HEK293 (cell line): Measurements from ENCODE around the gene CCND1.

Experiments used
- CTCF ChIA-PET: fragments of 350-600 bp; formaldehyde crosslinking; extraction: SDS; loops from one replicate; lab custom pipeline; 2021; ENCODE audit warnings: antibody characterized with exemption; lab: Yijun Ruan, JAX
- POLR2A ChIA-PET: fragments of 300-600 bp; formaldehyde crosslinking; extraction: SDS; loops from one replicate; lab custom pipeline; 2020; ENCODE audit warnings: antibody characterized with exemption, inconsistent platforms; lab: Yijun Ruan, JAX
- H3K27ac ChIP-seq: fragments of 200-500 bp; sonication (Bioruptor generic); 2 replicates; pipeline ENCODE4 v1.5.1; 2014; ENCODE audit warnings: low read depth, low read length, control low read depth, inconsistent platforms; ENCODE audit errors: extremely low read depth
- H3K36me3 ChIP-seq, 2 experiments: fragments of 200-500 bp in 1 of 2; sonication (Bioruptor generic) in 1 of 2; 1 replicate in 1 of 2; 2 replicates in 1 of 2; pipeline ENCODE4 v1.5.1; 2014 to 2017; ENCODE audit warnings: inconsistent platforms in 2 of 2, low read length in 2 of 2; ENCODE audit not compliant: control insufficient read depth in 2 of 2, insufficient read depth in 1 of 2
- H3K4me1 ChIP-seq: fragments of 200-500 bp; sonication (Bioruptor generic); 2 replicates; pipeline ENCODE4 v1.5.1; 2014; ENCODE audit warnings: mild to moderate bottlenecking, low read length, inconsistent platforms; ENCODE audit not compliant: control insufficient read depth, insufficient read depth
- H3K4me3 ChIP-seq: 2 replicates; pipeline ENCODE4 v1.5.1; 2011; ENCODE audit warnings: low read depth, mild to moderate bottlenecking, control low read depth, low read length, moderate library complexity
- H3K9me3 ChIP-seq: fragments of 200-500 bp; sonication (Bioruptor generic); 2 replicates; pipeline ENCODE4 v1.5.1; 2014; ENCODE audit warnings: low read depth, low read length, inconsistent platforms; ENCODE audit not compliant: control insufficient read depth, insufficient read depth
- KLF16 ChIP-seq: fragments of 450-650 bp; formaldehyde crosslinking; IDR thresholded peaks from 2 replicates; pipeline ENCODE4 v1.5.1; 2017; ENCODE audit warnings: missing biosample characterization, missing genetic modification characterization
- SETDB1 ChIP-seq: IDR thresholded peaks from one replicate; pipeline ENCODE4 v1.6.1; 2017; ENCODE audit warnings: mild to moderate bottlenecking, low read length, moderate library complexity, mixed read lengths; ENCODE audit not compliant: insufficient read length
- TSHZ1 ChIP-seq: fragments of 450-650 bp; formaldehyde crosslinking; IDR thresholded peaks from 2 replicates; pipeline ENCODE4 v1.5.1; 2016; ENCODE audit warnings: missing biosample characterization, missing genetic modification characterization, borderline replicate concordance
- ZFP69B ChIP-seq: fragments of 450-650 bp; formaldehyde crosslinking; IDR thresholded peaks from 2 replicates; pipeline ENCODE4 v1.5.1; 2016; ENCODE audit warnings: missing biosample characterization, missing genetic modification characterization
- ZNF114 ChIP-seq: fragments of 450-650 bp; formaldehyde crosslinking; IDR thresholded peaks from 2 replicates; pipeline ENCODE4 v1.5.0; 2017; ENCODE audit warnings: missing biosample characterization, missing genetic modification characterization
- ZNF138 ChIP-seq: fragments of 450-650 bp; formaldehyde crosslinking; IDR thresholded peaks from 2 replicates; pipeline ENCODE4 v1.5.1; 2016; ENCODE audit warnings: missing biosample characterization, missing genetic modification characterization, borderline replicate concordance
- ZNF184 ChIP-seq: fragments of 450-650 bp; IDR thresholded peaks from 2 replicates; pipeline ENCODE4 v1.5.1; 2018; ENCODE audit warnings: missing biosample characterization, mild to moderate bottlenecking, missing genetic modification characterization
- ZNF19 ChIP-seq: fragments of 450-650 bp; formaldehyde crosslinking; IDR thresholded peaks from 2 replicates; pipeline ENCODE4; 2016; ENCODE audit warnings: missing biosample characterization, missing genetic modification characterization, low read depth
- ZNF214 ChIP-seq: fragments of 450-650 bp; formaldehyde crosslinking; IDR thresholded peaks from 2 replicates; pipeline ENCODE4 v1.5.1; 2017; ENCODE audit warnings: missing biosample characterization, mild to moderate bottlenecking, missing genetic modification characterization, borderline replicate concordance
- ZNF280C ChIP-seq: fragments of 450-650 bp; formaldehyde crosslinking; IDR thresholded peaks from 2 replicates; pipeline ENCODE4 v1.5.1; 2016; ENCODE audit warnings: missing biosample characterization, missing genetic modification characterization
- ZNF311 ChIP-seq: fragments of 450-650 bp; formaldehyde crosslinking; IDR thresholded peaks from 2 replicates; pipeline ENCODE4 v1.5.1; 2017; ENCODE audit warnings: missing biosample characterization, missing genetic modification characterization, borderline replicate concordance
- ZNF416 ChIP-seq: fragments of 450-650 bp; formaldehyde crosslinking; IDR thresholded peaks from 2 replicates; pipeline ENCODE4 v1.5.1; 2016; ENCODE audit warnings: missing biosample characterization, missing genetic modification characterization
- ZNF514 ChIP-seq: fragments of 450-650 bp; formaldehyde crosslinking; IDR thresholded peaks from 2 replicates; pipeline ENCODE4 v1.5.1; 2016; ENCODE audit warnings: missing biosample characterization, missing genetic modification characterization
- ZNF585B ChIP-seq: fragments of 450-650 bp; formaldehyde crosslinking; IDR thresholded peaks from 2 replicates; pipeline ENCODE4 v1.5.1; 2016; ENCODE audit warnings: missing biosample characterization, missing genetic modification characterization
- ZNF624 ChIP-seq: fragments of 450-650 bp; formaldehyde crosslinking; IDR thresholded peaks from 2 replicates; pipeline ENCODE4 v1.5.1; 2017; ENCODE audit warnings: missing biosample characterization, missing genetic modification characterization
- ZNF707 ChIP-seq: fragments of 450-650 bp; formaldehyde crosslinking; IDR thresholded peaks from 2 replicates; pipeline ENCODE4 v1.5.1; 2016; ENCODE audit warnings: missing biosample characterization, missing genetic modification characterization
- ZNF747 ChIP-seq: fragments of 450-650 bp; formaldehyde crosslinking; IDR thresholded peaks from 2 replicates; pipeline ENCODE4 v1.5.1; 2016; ENCODE audit warnings: missing biosample characterization, missing genetic modification characterization
- ZSCAN18 ChIP-seq: fragments of 450-650 bp; formaldehyde crosslinking; IDR thresholded peaks from 2 replicates; pipeline ENCODE4 v1.5.1; 2016; ENCODE audit warnings: missing biosample characterization, missing genetic modification characterization

The CCND1 gene

GRCh38 chr11:69611548-69612526 lies 29.1 kb upstream of the CCND1 start:
- Histone ChIP-seq H3K9me3 (no peaks in the 10 kb centered on the region), H3K4me3 (no peak overlapping the region), H3K4me1 (no peaks in the 10 kb centered on the region), H3K27ac (no peak overlapping the region), H3K36me3 (no peaks in the 10 kb centered on the region)
- ChIA-PET POLR2A (interaction anchor here (0.6 kb wide), 1 partner anchor 23 kb away, joined by 3 read pairs; no protein-coding TSS in a partner anchor), CTCF (no interaction called here)
- no peak for TF ChIP-seq ZNF747 (tag by site-specific recombination)

GRCh38 chr11:69613594-69613993 lies 27.4 kb upstream of the CCND1 start:
- Histone ChIP-seq H3K36me3 (no peaks in the 10 kb centered on the region), H3K27ac (no peak overlapping the region), H3K4me3 (no peak overlapping the region), H3K4me1 (no peaks in the 10 kb centered on the region), H3K9me3 (no peaks in the 10 kb centered on the region)
- CTCF ChIA-PET, result no interaction called here
- POLR2A ChIA-PET, result no interaction called here
- TF ChIP-seq ZSCAN18 (tag by site-specific recombination) (no peak), ZNF214 (no peak), TSHZ1 (tag by site-specific recombination) (no peak), ZNF138 (tag by site-specific recombination) (no peak), SETDB1 (no peak), ZNF416 (tag by site-specific recombination) (no peak), ZNF585B (tag by site-specific recombination) (no peak), ZFP69B (tag by site-specific recombination) (no peak), ZNF707 (tag by site-specific recombination) (no peak)

- POLR2A ChIA-PET, result no interaction called here
- TF ChIP-seq ZNF19 (tag by site-specific recombination) (no peak), ZNF184 (tag by site-specific recombination) (no peak), ZNF280C (no peak), TSHZ1 (tag by site-specific recombination) (no peak), KLF16 (tag by site-specific recombination) (no peak), ZNF114 (no peak), ZNF514 (tag by site-specific recombination) (no peak), ZNF624 (no peak), ZNF311 (tag by site-specific recombination) (no peak)
These were observed 26.9 kb upstream of the CCND1 start for GRCh38 chr11:69614085-69614484.

More at GRCh38 chr11:69614085-69614484, 26.9 kb upstream of the CCND1 start:
- no peak overlapping the region for H3K4me3 ChIP-seq
- no peaks in the 10 kb centered on the region for H3K36me3 ChIP-seq
- no peaks in the 10 kb centered on the region for H3K4me1 ChIP-seq
- CTCF ChIA-PET, result interaction anchor here (0.7 kb wide), 1 partner anchor 197 kb away, joined by 4 read pairs; no protein-coding TSS in a partner anchor
- no peak overlapping the region for H3K27ac ChIP-seq
- H3K9me3 ChIP-seq, result no peaks in the 10 kb centered on the region
